CD4-positive, alpha-beta memory T cell (primary cell): Measurements from ENCODE around the gene SPARC. TPM values are rescaled to one million over a fixed set of nuclear protein-coding genes. Genes with fewer than 3 reads are reported as not detected.

Experiments used
- CTCF ChIA-PET: fragments of 350-600 bp; sonication (Branson Sonifier 250); formaldehyde crosslinking; loops from one replicate; lab custom pipeline; 2021; ENCODE audit warnings: inconsistent platforms; ENCODE audit not compliant: partially characterized antibody; lab: Charles Lee
- POLR2A ChIA-PET: fragments of 350-600 bp; sonication (Branson Sonifier 250); formaldehyde crosslinking; loops from one replicate; lab custom pipeline; 2021; ENCODE audit not compliant: partially characterized antibody; lab: Charles Lee
- DNase-seq, 5 donors: peaks; one replicate each; pipeline versions ENCODE4 v3.0.0 to v3.0.0-alpha.2; 2020 to 2022; ENCODE audit warnings: mixed read lengths in 1 of 5
- H3K27ac ChIP-seq: one replicate; pipeline ENCODE4 v1.7.0; 2013; ENCODE audit warnings: low read depth, low read length
- H3K27me3 ChIP-seq: 2 replicates; pipeline ENCODE4 v1.7.0; 2013; ENCODE audit warnings: mild to moderate bottlenecking, low read length, moderate library complexity; ENCODE audit not compliant: insufficient read depth
- H3K36me3 ChIP-seq: 2 replicates; pipeline ENCODE4 v1.7.0; 2013; ENCODE audit warnings: mild to moderate bottlenecking, low read length, moderate library complexity; ENCODE audit not compliant: insufficient read depth
- H3K4me1 ChIP-seq: 2 replicates; pipeline ENCODE4 v1.7.0; 2013; ENCODE audit warnings: mild to moderate bottlenecking, low read length, moderate library complexity; ENCODE audit not compliant: insufficient read depth
- H3K4me3 ChIP-seq, 2 donors: one replicate each; pipeline ENCODE4 v1.7.0; 2013; ENCODE audit warnings: low read length in 2 of 2, mild to moderate bottlenecking in 1 of 2
- H3K9me3 ChIP-seq, 2 donors: one replicate each; pipeline ENCODE4 v1.7.0; 2013; ENCODE audit warnings: low read length in 2 of 2, control low read depth in 1 of 2; ENCODE audit not compliant: control insufficient read depth in 1 of 2
- H3K27ac Mint-ChIP-seq, 7 donors: one replicate each; pipeline ENCODE4 v1.8.0; 2020 to 2021; ENCODE audit warnings: mixed read lengths in 7 of 7, mild to moderate bottlenecking in 6 of 7, inconsistent platforms in 3 of 7, moderate library complexity in 3 of 7
- H3K27me3 Mint-ChIP-seq, 2 donors: one replicate each; pipeline ENCODE4 v1.8.0; 2020 to 2021; ENCODE audit warnings: mixed read lengths in 2 of 2
- H3K36me3 Mint-ChIP-seq, 2 donors: one replicate each; pipeline ENCODE4 v1.8.0; 2020 to 2021; ENCODE audit warnings: mixed read lengths in 2 of 2, inconsistent platforms in 1 of 2, mild to moderate bottlenecking in 1 of 2
- H3K4me1 Mint-ChIP-seq, 4 donors: one replicate each; pipeline ENCODE4 v1.8.0; 2020 to 2021; ENCODE audit warnings: mixed read lengths in 4 of 4, mild to moderate bottlenecking in 1 of 4
- H3K4me3 Mint-ChIP-seq, 8 donors: one replicate each; pipeline ENCODE4 v1.8.0; 2020 to 2021; ENCODE audit warnings: mixed read lengths in 8 of 8, mild to moderate bottlenecking in 7 of 8, moderate library complexity in 6 of 8, inconsistent platforms in 3 of 8
- H3K9me3 Mint-ChIP-seq, 8 donors: one replicate each; pipeline ENCODE4 v1.8.0; 2020 to 2021; ENCODE audit warnings: mixed read lengths in 8 of 8, mild to moderate bottlenecking in 5 of 8, inconsistent platforms in 3 of 8, moderate library complexity in 1 of 8
- intact Hi-C: fragments of 100-400 bp; cut with micrococcal nuclease; formaldehyde crosslinking; loops from one replicate; pipeline ENCODE4 v1.15.1; 2023
- polyA plus RNA-seq, 2 donors: library from polyadenylated mRNA; unstranded; fragments of 300-500 nt; fragmentation: Illumina TruSeq; gene quantifications; one replicate each; pipeline ENCODE4 v1.2.3, GENCODE V29; 2021
- total RNA-seq, 2 experiments: library from RNA; stranded (reverse); gene quantifications; one replicate each; pipeline ENCODE4 v1.2.3, GENCODE V29; 2021

Gene SPARC
- total and polyA plus RNA-seq, 4 experiments from 2014 or later: 0.19 to 0.47 (median 0.37) TPM; not detected in 1

DNA sequence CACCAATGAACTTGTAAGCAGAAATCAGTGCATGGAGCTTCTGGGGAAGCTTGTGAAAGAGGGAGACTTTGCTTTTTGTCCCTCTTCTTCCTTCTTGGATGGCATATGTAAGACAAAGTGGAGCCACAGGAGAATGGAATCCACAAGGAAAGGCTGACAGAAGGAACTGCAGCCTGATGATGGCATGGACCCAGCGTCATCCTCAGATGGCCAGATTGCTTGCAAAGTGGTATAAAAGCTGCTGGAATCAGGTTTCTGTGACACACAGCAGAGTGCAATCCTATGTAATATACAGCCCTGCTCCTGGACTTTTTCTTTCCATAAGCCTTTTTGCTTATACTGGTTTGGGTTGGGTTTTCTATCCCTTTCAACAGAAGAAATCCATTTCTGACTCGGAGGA, 31.4 kb upstream of the SPARC start:
- H3K4me3 ChIP-seq: no peak overlapping the region
- no peaks in the 10 kb centered on the region for H3K36me3 ChIP-seq
- H3K27me3 ChIP-seq: no peaks in the 10 kb centered on the region
- Mint-ChIP-seq H3K27ac (no peak overlapping the region), H3K4me1 (no peaks in the 10 kb centered on the region), H3K9me3 (peaks cover 0 to 7% (median under 1%) of the 10 kb centered on the region in 8 donors), H3K4me3 (no peak overlapping the region), H3K27me3 (peaks cover 0 to 2% of the 10 kb centered on the region in 2 donors), H3K36me3 (peaks cover 0 to 7% of the 10 kb centered on the region in 2 donors)
- DNase-seq: no peak
- H3K27ac ChIP-seq: no peak overlapping the region
- no peaks in the 10 kb centered on the region for H3K9me3 ChIP-seq
- intact Hi-C loops: no loop called here
- H3K4me1 ChIP-seq: no peaks in the 10 kb centered on the region
- ChIA-PET POLR2A (no interaction called here), CTCF (interaction anchor here (0.7 to 1.0 kb wide), 2 partner anchors 11 to 67 kb away, joined by 3 read pairs; no protein-coding TSS in a partner anchor)

GRCh38 chr5:151717416-151717815, 30.7 kb upstream of the SPARC start:
- POLR2A ChIA-PET: no interaction called here
- peaks cover 0 to 10% (median 5%) of the 10 kb centered on the region in 8 donors for H3K9me3 Mint-ChIP-seq

DNA sequence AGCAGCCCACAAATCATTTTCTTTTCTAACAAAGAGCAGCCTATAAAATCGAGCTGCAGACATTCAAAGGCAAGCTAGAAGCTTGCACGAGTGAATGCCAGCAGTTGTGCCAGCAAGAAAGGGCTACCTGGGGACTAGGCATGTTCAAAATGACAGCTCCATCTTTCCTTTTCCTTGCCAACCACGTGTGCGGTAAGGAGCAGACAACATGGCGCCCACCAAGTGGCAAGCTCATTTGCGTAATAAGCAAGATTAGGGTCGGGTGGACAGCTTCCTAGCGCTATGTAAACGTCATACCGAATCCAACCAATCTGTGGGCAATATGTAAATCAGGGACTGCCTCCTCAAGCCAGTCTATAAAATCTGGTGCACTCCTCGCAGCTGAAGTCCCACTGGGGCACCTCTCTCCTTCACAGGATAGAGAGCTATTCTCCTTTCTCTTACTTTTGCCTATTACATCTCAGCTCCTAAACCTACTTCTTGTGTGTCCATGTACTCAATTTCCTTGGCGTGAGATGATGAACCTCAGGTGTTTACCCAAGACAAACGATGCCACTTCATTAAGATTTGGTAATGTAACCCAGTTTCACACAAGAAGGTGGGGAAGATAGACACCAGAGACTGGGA, 22.5 kb upstream of the SPARC start:
- Mint-ChIP-seq H3K27ac (no peak overlapping the region), H3K4me3 (no peak overlapping the region), H3K36me3 (no peaks in the 10 kb centered on the region), H3K9me3 (peaks cover 0 to 6% (median 2%) of the 10 kb centered on the region in 8 donors), H3K27me3 (peaks cover 0 to 2% of the 10 kb centered on the region in 2 donors), H3K4me1 (peaks cover 0 to 3% (median under 1%) of the 10 kb centered on the region in 4 donors)
- H3K4me3 ChIP-seq: no peak overlapping the region
- ChIA-PET POLR2A (no interaction called here), CTCF (no interaction called here)
- no peaks in the 10 kb centered on the region for H3K36me3 ChIP-seq
- intact Hi-C loops: no loop called here
- no peaks in the 10 kb centered on the region for H3K9me3 ChIP-seq
- H3K4me1 ChIP-seq: no peaks in the 10 kb centered on the region
- H3K27me3 ChIP-seq: no peaks in the 10 kb centered on the region
- no peak overlapping the region for H3K27ac ChIP-seq
- DNase-seq: no peak

More at GRCh38 chr5:151717416-151717815, 30.7 kb upstream of the SPARC start:
- no peak overlapping the region for H3K27ac Mint-ChIP-seq
- H3K36me3 Mint-ChIP-seq: peaks cover 0 to 7% of the 10 kb centered on the region in 2 donors
- H3K27me3 ChIP-seq: no peaks in the 10 kb centered on the region
- H3K4me1 ChIP-seq: no peaks in the 10 kb centered on the region
- DNase-seq: no peak
- H3K9me3 ChIP-seq: no peaks in the 10 kb centered on the region
- H3K4me1 Mint-ChIP-seq: no peaks in the 10 kb centered on the region
- H3K4me3 ChIP-seq: no peak overlapping the region
- intact Hi-C loops: no loop called here
- no peak overlapping the region for H3K27ac ChIP-seq
- peaks cover 0 to 5% of the 10 kb centered on the region in 2 donors for H3K27me3 Mint-ChIP-seq
- H3K36me3 ChIP-seq: no peaks in the 10 kb centered on the region
- H3K4me3 Mint-ChIP-seq: no peak overlapping the region
- CTCF ChIA-PET: interaction anchor here (0.7 to 1.0 kb wide), 3 partner anchors 10 to 71 kb away, joined by 3 read pairs; no protein-coding TSS in a partner anchor

- DNase-seq: no peak
- no peaks in the 10 kb centered on the region for H3K36me3 ChIP-seq
- H3K36me3 Mint-ChIP-seq: no peaks in the 10 kb centered on the region
- POLR2A ChIA-PET: no interaction called here
- CTCF ChIA-PET: no interaction called here
- H3K4me1 ChIP-seq: no peaks in the 10 kb centered on the region
- intact Hi-C loops: no loop called here
- H3K27ac Mint-ChIP-seq: no peak overlapping the region
- H3K27me3 ChIP-seq: no peaks in the 10 kb centered on the region
- H3K9me3 Mint-ChIP-seq: peaks cover 0 to 6% (median 2%) of the 10 kb centered on the region in 8 donors
- H3K4me3 Mint-ChIP-seq: no peak overlapping the region
- H3K4me1 Mint-ChIP-seq: peaks cover 0 to 3% (median under 1%) of the 10 kb centered on the region in 4 donors
- H3K4me3 ChIP-seq: no peak overlapping the region
- peaks cover 0 to 2% of the 10 kb centered on the region in 2 donors for H3K27me3 Mint-ChIP-seq
- H3K9me3 ChIP-seq: no peaks in the 10 kb centered on the region
- no peak overlapping the region for H3K27ac ChIP-seq
Observed at GRCh38 chr5:151708126-151708525, 21.4 kb upstream of the SPARC start.

DNA sequence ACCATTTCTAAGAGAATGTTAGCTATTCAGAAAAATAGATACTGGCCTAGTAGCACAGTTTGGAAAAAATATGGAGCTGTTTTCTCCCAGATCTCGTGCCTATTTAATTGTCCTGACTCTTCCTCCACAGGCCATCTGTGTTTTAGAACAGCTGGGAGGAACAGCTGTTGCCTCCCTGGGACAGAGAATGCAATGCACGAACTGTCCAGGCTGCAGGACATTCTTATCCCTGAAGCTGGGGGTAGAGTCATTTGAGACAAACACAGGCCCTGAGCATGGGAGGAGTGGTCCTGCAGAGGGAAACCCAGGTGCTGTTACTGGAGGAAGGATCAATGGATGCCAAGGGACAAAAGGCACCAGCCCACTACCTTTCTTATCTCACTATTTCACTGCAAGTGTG, 20.9 kb upstream of the SPARC start:
- POLR2A ChIA-PET: no interaction called here
- CTCF ChIA-PET: interaction anchor here (0.7 to 1.1 kb wide), 2 partner anchors 10 to 46 kb away, joined by 3 read pairs; no protein-coding TSS in a partner anchor

DNA sequence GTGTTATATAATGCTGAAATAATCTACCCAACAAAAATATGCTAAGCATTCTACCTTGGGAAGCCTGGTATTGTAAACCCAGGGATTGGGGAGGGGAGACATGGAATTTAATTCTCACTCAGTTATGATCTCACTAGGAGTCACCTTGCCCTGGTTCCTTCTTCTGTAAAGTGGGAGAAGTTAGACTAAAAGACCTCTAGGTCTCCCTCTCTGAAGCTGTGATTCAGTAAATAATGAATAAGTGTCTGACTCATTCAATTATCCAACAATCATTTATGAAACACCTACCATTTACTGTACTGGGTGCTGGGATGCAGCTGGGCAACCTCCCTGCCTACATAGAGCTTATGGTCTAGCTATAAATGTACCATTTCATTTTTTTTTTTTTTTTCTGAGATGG, 20.2 kb upstream of the SPARC start:
- Histone ChIP-seq H3K27me3 (no peaks in the 10 kb centered on the region), H3K9me3 (no peaks in the 10 kb centered on the region), H3K4me3 (no peak overlapping the region), H3K27ac (no peak overlapping the region), H3K4me1 (no peaks in the 10 kb centered on the region), H3K36me3 (no peaks in the 10 kb centered on the region)
- H3K4me1 Mint-ChIP-seq: peaks cover 0 to 3% (median under 1%) of the 10 kb centered on the region in 4 donors
- no peak for DNase-seq
- H3K36me3 Mint-ChIP-seq: no peaks in the 10 kb centered on the region
- no peaks in the 10 kb centered on the region for H3K9me3 Mint-ChIP-seq
- no peaks in the 10 kb centered on the region for H3K27me3 Mint-ChIP-seq
- no peak overlapping the region for H3K4me3 Mint-ChIP-seq
- H3K27ac Mint-ChIP-seq: no peak overlapping the region
- intact Hi-C loops: no loop called here
- CTCF ChIA-PET: interaction anchor here (0.7 to 1.1 kb wide), 2 partner anchors 11 to 45 kb away, joined by 3 read pairs; no protein-coding TSS in a partner anchor
- POLR2A ChIA-PET: no interaction called here

More for the DNA sequence above, 20.9 kb upstream of the SPARC start:
- no peak overlapping the region for H3K27ac Mint-ChIP-seq
- Histone ChIP-seq H3K4me3 (no peak overlapping the region), H3K36me3 (no peaks in the 10 kb centered on the region), H3K9me3 (no peaks in the 10 kb centered on the region), H3K4me1 (no peaks in the 10 kb centered on the region), H3K27me3 (no peaks in the 10 kb centered on the region), H3K27ac (no peak overlapping the region)
- H3K36me3 Mint-ChIP-seq: no peaks in the 10 kb centered on the region
- no peak overlapping the region for H3K4me3 Mint-ChIP-seq
- no peaks in the 10 kb centered on the region for H3K27me3 Mint-ChIP-seq
- H3K9me3 Mint-ChIP-seq: peaks cover 0 to 5% (median 0%) of the 10 kb centered on the region in 8 donors
- H3K4me1 Mint-ChIP-seq: peaks cover 0 to 3% (median under 1%) of the 10 kb centered on the region in 4 donors
- DNase-seq: no peak
- intact Hi-C loops: no loop called here

DNA sequence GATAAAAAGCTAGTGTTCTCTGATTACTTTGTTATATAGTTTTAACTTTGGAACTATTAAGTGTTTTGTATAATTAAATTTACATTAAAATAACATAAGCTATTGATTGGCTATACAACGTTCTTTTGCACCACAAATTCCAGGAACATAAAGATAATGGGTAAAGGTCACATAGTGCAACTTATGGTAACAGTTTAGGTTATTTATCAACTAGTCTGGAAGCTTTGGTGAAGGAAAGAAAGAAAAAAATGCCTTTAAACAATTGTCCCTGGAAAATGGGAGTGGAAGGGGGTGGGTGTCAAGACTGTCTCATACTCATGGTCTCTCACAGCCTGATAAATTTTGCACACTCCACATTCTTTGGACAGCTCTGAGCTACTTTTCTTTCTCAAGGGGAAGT, 17.1 kb upstream of the SPARC start:
- Mint-ChIP-seq H3K9me3 (no peaks in the 10 kb centered on the region), H3K4me1 (no peaks in the 10 kb centered on the region), H3K4me3 (no peak overlapping the region), H3K36me3 (no peaks in the 10 kb centered on the region), H3K27ac (no peak overlapping the region), H3K27me3 (peaks cover 2 to 6% of the 10 kb centered on the region in 2 donors)
- Histone ChIP-seq H3K9me3 (no peaks in the 10 kb centered on the region), H3K36me3 (no peaks in the 10 kb centered on the region), H3K27ac (no peak overlapping the region), H3K4me3 (no peak overlapping the region), H3K27me3 (no peaks in the 10 kb centered on the region), H3K4me1 (no peaks in the 10 kb centered on the region)
- CTCF ChIA-PET: interaction anchor here (1.3 kb wide), 1 partner anchor 45 kb away, joined by 3 read pairs; no protein-coding TSS in a partner anchor
- intact Hi-C loops: no loop called here
- no peak for DNase-seq
- POLR2A ChIA-PET: no interaction called here
